H9 (cell line): ENCODE results near the gene NCKAP5. TPM values are rescaled to one million over a fixed set of nuclear protein-coding genes. Genes with fewer than 3 reads are reported as not detected.

Experiments used
- DNase-seq: peaks from one replicate; pipeline ENCODE4 v3.0.0-alpha.2; 2017
- H2AFZ ChIP-seq: one replicate; pipeline ENCODE4 v1.6.1; 2013; ENCODE audit warnings: mild to moderate bottlenecking, low read length, control low read depth, moderate library complexity
- H2AK5ac ChIP-seq: 2 replicates; pipeline ENCODE4 v1.6.1; 2013; ENCODE audit warnings: low read length, control low read depth, mixed read lengths; ENCODE audit not compliant: insufficient read length
- H2BK120ac ChIP-seq: one replicate; pipeline ENCODE4 v1.6.1; 2013; ENCODE audit warnings: low read depth, mild to moderate bottlenecking, low read length, control low read depth, inconsistent platforms; ENCODE audit not compliant: poor library complexity, severe bottlenecking
- H2BK12ac ChIP-seq: 2 replicates; pipeline ENCODE4 v1.6.1; 2013; ENCODE audit warnings: low read length, control low read depth, mixed read lengths, low read depth; ENCODE audit not compliant: insufficient read length
- H2BK15ac ChIP-seq: 2 replicates; pipeline ENCODE4 v1.6.1; 2013; ENCODE audit warnings: low read depth, low read length, control low read depth
- H2BK20ac ChIP-seq: one replicate; pipeline ENCODE4 v1.6.1; 2013; ENCODE audit warnings: low read depth, mild to moderate bottlenecking, low read length, control low read depth, inconsistent platforms; ENCODE audit not compliant: poor library complexity, severe bottlenecking
- H2BK5ac ChIP-seq: 2 replicates; pipeline ENCODE4 v1.6.1; 2013; ENCODE audit warnings: low read length, control low read depth, mixed read lengths; ENCODE audit not compliant: insufficient read length
- H3K14ac ChIP-seq: 2 replicates; pipeline ENCODE4 v1.6.1; 2013; ENCODE audit warnings: low read length, control low read depth; ENCODE audit not compliant: insufficient read depth
- H3K18ac ChIP-seq: 2 replicates; pipeline ENCODE4 v1.6.1; 2013; ENCODE audit warnings: low read depth, mild to moderate bottlenecking, mixed read lengths, low read length, control low read depth; ENCODE audit not compliant: insufficient read length
- H3K23ac ChIP-seq: 2 replicates; pipeline ENCODE4 v1.6.1; 2013; ENCODE audit warnings: low read length, control low read depth, mixed read lengths, low read depth; ENCODE audit not compliant: insufficient read length
- H3K23me2 ChIP-seq: 2 replicates; pipeline ENCODE4 v1.6.1; 2013; ENCODE audit warnings: low read depth, mild to moderate bottlenecking, mixed read lengths, low read length, control low read depth; ENCODE audit not compliant: insufficient read length, poor library complexity, severe bottlenecking
- H3K27ac ChIP-seq: 2 replicates; pipeline ENCODE4 v1.5.1; 2013; ENCODE audit warnings: low read length, control low read depth, mixed read lengths, low read depth; ENCODE audit not compliant: insufficient read length
- H3K27me3 ChIP-seq: 2 replicates; pipeline ENCODE4 v1.6.1; 2013; ENCODE audit warnings: low read length, control low read depth, inconsistent platforms; ENCODE audit not compliant: insufficient read depth
- H3K4ac ChIP-seq: 2 replicates; pipeline ENCODE4 v1.6.1; 2013; ENCODE audit warnings: low read depth, mild to moderate bottlenecking, control low read depth, inconsistent platforms, low read length, moderate library complexity
- H3K4me1 ChIP-seq: 2 replicates; pipeline ENCODE4 v1.6.1; 2013; ENCODE audit warnings: low read length, control low read depth, inconsistent platforms; ENCODE audit not compliant: insufficient read depth
- H3K4me2 ChIP-seq: 2 replicates; pipeline ENCODE4 v1.6.1; 2013; ENCODE audit warnings: low read length, control low read depth, mixed read lengths; ENCODE audit not compliant: insufficient read length, insufficient read depth
- H3K56ac ChIP-seq: 2 replicates; pipeline ENCODE4 v1.6.1; 2013; ENCODE audit warnings: low read depth, mild to moderate bottlenecking, mixed read lengths, low read length, control low read depth; ENCODE audit not compliant: insufficient read length
- H3K79me1 ChIP-seq: 2 replicates; pipeline ENCODE4 v1.6.1; 2013; ENCODE audit warnings: low read depth, mild to moderate bottlenecking, moderate library complexity, low read length, control low read depth, inconsistent platforms; ENCODE audit not compliant: insufficient read depth, poor library complexity, severe bottlenecking
- H3K79me2 ChIP-seq: 2 replicates; pipeline ENCODE4 v1.6.1; 2013; ENCODE audit warnings: low read length, control low read depth, inconsistent platforms; ENCODE audit not compliant: insufficient read depth
- H3K9ac ChIP-seq: 2 replicates; pipeline ENCODE4 v1.6.1; 2013; ENCODE audit warnings: low read length, control low read depth, mixed read lengths; ENCODE audit not compliant: insufficient read length; ENCODE audit errors: extremely low read depth
- H3K9me3 ChIP-seq: one replicate; pipeline ENCODE4 v1.6.1; 2013; ENCODE audit warnings: low read depth, low read length, inconsistent platforms; ENCODE audit not compliant: control insufficient read depth
- H3T11ph ChIP-seq: one replicate; pipeline ENCODE4 v1.6.1; 2013; ENCODE audit warnings: mild to moderate bottlenecking, low read length, control low read depth, inconsistent platforms
- H4K20me1 ChIP-seq: one replicate; pipeline ENCODE4 v1.6.1; 2013; ENCODE audit not compliant: control insufficient read depth, insufficient read length, insufficient read depth
- H4K5ac ChIP-seq: 2 replicates; pipeline ENCODE4 v1.6.1; 2013; ENCODE audit warnings: low read depth, mild to moderate bottlenecking, mixed read lengths, low read length, control low read depth; ENCODE audit not compliant: insufficient read length
- H4K8ac ChIP-seq: replicated peaks from 2 replicates; pipeline ENCODE4 v1.6.1; 2013; ENCODE audit warnings: low read length, control low read depth, mixed read lengths, low read depth; ENCODE audit not compliant: insufficient read length
- H4K91ac ChIP-seq: 2 replicates; pipeline ENCODE4 v1.6.1; 2013; ENCODE audit warnings: low read depth, mild to moderate bottlenecking, moderate library complexity, mixed read lengths, low read length, control low read depth; ENCODE audit not compliant: insufficient read length
- H3K27ac Mint-ChIP-seq, 3 experiments: 2 replicates in 2 of 3; 3 replicates in 1 of 3; pipeline ENCODE4 v1.8.0; 2020 to 2021; ENCODE audit warnings: mixed read lengths in 3 of 3, mild to moderate bottlenecking in 1 of 3, moderate library complexity in 1 of 3
- H3K27me3 Mint-ChIP-seq: 2 replicates; pipeline ENCODE4 v1.8.0; 2021; ENCODE audit warnings: low read depth, mild to moderate bottlenecking, moderate library complexity, mixed read lengths
- H3K36me3 Mint-ChIP-seq, 3 experiments: 2 replicates in 2 of 3; 3 replicates in 1 of 3; pipeline ENCODE4 v1.8.0; 2020 to 2021; ENCODE audit warnings: low read depth in 3 of 3, mixed read lengths in 3 of 3; ENCODE audit not compliant: insufficient read depth in 1 of 3
- H3K4me1 Mint-ChIP-seq, 2 experiments: 2 replicates each; pipeline ENCODE4 v1.8.0; 2020; ENCODE audit warnings: mixed read lengths in 2 of 2
- H3K4me3 Mint-ChIP-seq, 2 experiments: 2 replicates in 1 of 2; 3 replicates in 1 of 2; pipeline ENCODE4 v1.8.0; 2020 to 2021; ENCODE audit warnings: mild to moderate bottlenecking in 2 of 2, mixed read lengths in 2 of 2, moderate library complexity in 1 of 2
- H3K9me3 Mint-ChIP-seq, 2 experiments: 2 replicates in 1 of 2; 3 replicates in 1 of 2; pipeline ENCODE4 v1.8.0; 2020; ENCODE audit warnings: mild to moderate bottlenecking in 2 of 2, mixed read lengths in 2 of 2, moderate library complexity in 1 of 2
- CTCF ChIP-seq: fragments of 200-600 bp; sonication (generic); conservative IDR thresholded peaks from 3 replicates; pipeline ENCODE4 v1.8.0; 2021; ENCODE audit warnings: antibody characterized with exemption, mild to moderate bottlenecking
- WGBS: extraction: QIAGEN DNeasy Blood & Tissue Kit; methylation state at CpG from one replicate; pipeline ENCODE4 v1.1.7; 2013; ENCODE audit warnings: missing lambda C conversion rate, low lambda C conversion rate, mixed read lengths; ENCODE audit not compliant: insufficient read length; ENCODE audit errors: extremely low coverage; 5-methylcytosine and 5-hydroxymethylcytosine counted together
- total RNA-seq: library from RNA; stranded (reverse); gene quantifications from 2 replicates; pipeline ENCODE4 v1.2.1, GENCODE V29; 2021

NCKAP5 gene
- total RNA-seq, 1 experiment from 2014 or later = 0.26 TPM

DNA sequence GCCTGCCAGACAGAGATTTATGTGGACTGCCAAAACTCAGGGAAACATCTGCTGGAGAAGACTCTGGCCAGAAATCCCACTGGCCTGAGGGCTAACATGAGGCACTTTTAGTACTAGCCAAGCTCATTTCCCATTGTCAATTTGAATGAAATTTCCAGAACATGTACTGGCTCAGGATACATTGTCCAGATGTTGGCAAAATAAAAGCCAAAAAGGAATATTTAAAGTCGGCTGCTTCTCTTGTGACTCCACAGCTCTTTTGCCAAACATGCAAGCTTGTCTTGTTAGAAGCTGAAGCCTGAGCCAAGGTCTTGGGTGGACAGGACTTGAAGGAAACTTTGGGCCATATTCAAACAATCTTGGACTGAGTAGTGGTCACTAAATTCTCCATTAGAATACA lies 215.5 kb downstream of the NCKAP5 start:
- H3K23ac ChIP-seq = no peak overlapping the region
- no peak overlapping the region for H2BK12ac ChIP-seq
- H3K23me2 ChIP-seq = no peaks in the 10 kb centered on the region
- no peak overlapping the region for H3K4ac ChIP-seq
- H4K5ac ChIP-seq = no peak overlapping the region
- no peak overlapping the region for H3K4me2 ChIP-seq
- no peak overlapping the region for H3K27ac ChIP-seq
- no peaks in the 10 kb centered on the region for H4K20me1 ChIP-seq
- no peaks in the 10 kb centered on the region for H3K79me1 ChIP-seq
- H3K27me3 ChIP-seq = no peaks in the 10 kb centered on the region
- no peak overlapping the region for H4K8ac ChIP-seq
- no CpG with 5 or more reads among the region's 1 CpG for WGBS
- Mint-ChIP-seq H3K27ac (peak overlapping the region in 1 of 3 experiments; percentile 78; a peak in 1 of 7 replicates), H3K9me3 (no peaks in the 10 kb centered on the region), H3K36me3 (no peaks in the 10 kb centered on the region), H3K27me3 (no peaks in the 10 kb centered on the region), H3K4me1 (no peaks in the 10 kb centered on the region), H3K4me3 (no peak overlapping the region)
- no peak overlapping the region for H2AK5ac ChIP-seq
- H3T11ph ChIP-seq = no peak overlapping the region
- no peak for DNase-seq
- H3K4me1 ChIP-seq = no peaks in the 10 kb centered on the region
- no peaks in the 10 kb centered on the region for H3K79me2 ChIP-seq
- H4K91ac ChIP-seq = no peak overlapping the region
- H3K9me3 ChIP-seq = no peaks in the 10 kb centered on the region
- H2BK5ac ChIP-seq = no peak overlapping the region
- no peak overlapping the region for H3K9ac ChIP-seq
- no peak overlapping the region for H3K56ac ChIP-seq
- H2AFZ ChIP-seq = no peak overlapping the region
- no peak overlapping the region for H2BK20ac ChIP-seq
- no peak overlapping the region for H3K18ac ChIP-seq
- no peak overlapping the region for H2BK15ac ChIP-seq
- H3K14ac ChIP-seq = no peak overlapping the region
- H2BK120ac ChIP-seq = no peak overlapping the region
- no peak for TF ChIP-seq CTCF
